ENCODE measurements around the gene SLC39A11.

The SLC39A11 gene

GRCh38 chr17:72617557-72617956 lies 474.9 kb downstream of the SLC39A11 start:
- DNase-seq (ENCODE audit: low read depth, low spot score), result no peak

GRCh38 chr17:72616447-72616846 lies 476.0 kb downstream of the SLC39A11 start:
- no peak for DNase-seq (ENCODE audit: low read depth, low spot score)

DNA sequence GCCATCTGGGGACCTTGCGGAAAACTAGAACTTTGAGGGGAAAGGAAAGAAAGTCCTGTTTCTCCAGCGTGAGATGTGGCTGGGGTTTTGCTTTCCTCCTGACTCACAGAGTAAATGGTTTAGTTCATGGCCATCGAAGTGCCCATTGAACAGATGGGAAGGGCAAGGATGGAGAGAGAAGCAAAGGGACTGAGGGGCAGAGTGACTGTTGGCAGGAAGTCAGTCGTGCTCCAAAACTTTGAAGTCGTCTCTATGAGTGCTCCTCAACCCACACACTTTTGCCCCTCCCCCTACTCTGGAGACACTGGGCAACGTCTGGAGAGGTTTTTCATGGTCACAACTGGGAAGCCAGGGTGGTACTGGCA lies 476.9 kb downstream of the SLC39A11 start:
- no peak for DNase-seq (ENCODE audit: low read depth, low spot score)

DNA sequence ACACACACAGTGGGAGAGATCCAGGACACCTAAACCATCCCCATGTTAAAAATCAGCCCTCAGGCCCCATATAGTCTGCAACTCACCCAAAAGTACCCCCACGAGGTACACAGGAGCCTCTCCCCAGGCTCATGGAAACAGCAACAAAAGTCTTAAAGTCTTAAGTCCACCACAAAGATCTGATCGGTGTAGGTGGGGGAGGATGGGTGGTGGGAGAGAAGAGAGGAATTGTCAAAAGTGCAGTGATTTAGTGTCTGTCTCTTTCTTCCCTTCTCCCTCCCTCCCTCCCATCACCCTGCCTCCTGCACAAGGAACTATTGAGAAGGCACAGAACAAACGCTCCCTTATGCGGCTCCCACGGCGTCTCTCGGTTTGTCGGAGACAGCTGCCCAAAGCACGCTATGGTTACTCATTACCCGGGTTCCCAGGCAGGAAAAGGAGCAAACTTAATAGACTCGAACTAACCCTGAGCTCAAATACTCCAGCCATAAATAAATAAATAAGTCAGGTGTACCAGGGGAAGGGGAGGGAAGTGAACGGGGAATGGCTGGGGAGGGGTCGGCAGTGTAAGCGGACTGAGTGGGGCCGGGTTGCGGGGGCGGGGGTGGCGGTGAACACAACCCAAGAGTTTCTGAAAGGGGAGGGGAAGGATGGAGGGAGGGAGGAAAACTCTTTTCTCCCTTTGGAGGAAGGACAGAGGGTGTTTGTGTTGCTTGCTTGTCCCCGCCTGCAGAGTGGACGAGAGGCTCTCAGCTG lies 477.4 kb downstream of the SLC39A11 start:
- DNase-seq (ENCODE audit: low read depth, low spot score), result no peak

GRCh38 chr17:72614476-72614870 lies 478.0 kb downstream of the SLC39A11 start:
- no peak for DNase-seq (ENCODE audit: low read depth, low spot score)

GRCh38 chr17:72613806-72614292 lies 478.6 kb downstream of the SLC39A11 start:
- DNase-seq (ENCODE audit: low read depth, low spot score), result no peak

DNA sequence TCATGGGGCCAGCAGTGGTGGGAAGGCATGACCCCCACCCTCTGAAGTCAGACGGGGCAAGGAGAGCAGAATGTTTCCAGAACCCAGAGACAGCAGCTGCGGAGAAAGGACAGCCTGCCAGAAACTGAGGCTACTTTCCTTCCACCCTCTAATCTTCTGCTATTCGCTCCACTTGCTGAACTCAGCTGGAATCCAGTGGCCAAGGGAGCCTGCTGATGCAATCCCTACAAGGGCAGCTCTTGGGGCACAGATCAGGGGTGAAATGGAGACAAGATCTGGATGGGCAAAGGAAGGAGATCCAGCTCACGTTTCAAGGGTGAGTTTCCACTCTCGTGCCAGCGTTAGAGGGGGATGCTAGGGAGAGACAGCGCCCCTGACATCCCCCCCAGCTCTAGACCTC lies 479.1 kb downstream of the SLC39A11 start:
- no peak for DNase-seq (ENCODE audit: low read depth, low spot score)

GRCh38 chr17:72611172-72611571 lies 481.3 kb downstream of the SLC39A11 start:
- no peak for DNase-seq (ENCODE audit: low read depth, low spot score)

- no peak for DNase-seq (ENCODE audit: low read depth, low spot score)
These were observed 483.0 kb downstream of the SLC39A11 start for GRCh38 chr17:72609501-72609900.

DNA sequence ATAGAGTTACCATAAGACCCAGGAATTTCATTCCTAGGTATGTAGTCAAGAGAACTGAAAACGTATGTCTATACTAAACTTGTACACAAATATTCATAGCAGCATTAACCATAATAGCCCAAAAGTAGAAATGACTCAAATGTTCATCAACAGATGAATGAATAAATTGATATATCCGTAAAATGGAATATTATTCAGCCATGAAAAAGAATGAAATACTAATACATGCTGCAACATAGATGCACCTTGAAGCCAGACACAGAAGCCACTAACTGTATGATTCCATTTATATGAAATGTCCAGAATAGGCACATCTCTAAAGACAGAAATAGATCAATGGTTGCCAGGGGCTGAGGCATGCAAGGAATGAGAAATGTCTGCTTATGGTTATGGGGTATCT lies 484.1 kb downstream of the SLC39A11 start:
- DNase-seq (ENCODE audit: low read depth, low spot score), result no peak

DNA sequence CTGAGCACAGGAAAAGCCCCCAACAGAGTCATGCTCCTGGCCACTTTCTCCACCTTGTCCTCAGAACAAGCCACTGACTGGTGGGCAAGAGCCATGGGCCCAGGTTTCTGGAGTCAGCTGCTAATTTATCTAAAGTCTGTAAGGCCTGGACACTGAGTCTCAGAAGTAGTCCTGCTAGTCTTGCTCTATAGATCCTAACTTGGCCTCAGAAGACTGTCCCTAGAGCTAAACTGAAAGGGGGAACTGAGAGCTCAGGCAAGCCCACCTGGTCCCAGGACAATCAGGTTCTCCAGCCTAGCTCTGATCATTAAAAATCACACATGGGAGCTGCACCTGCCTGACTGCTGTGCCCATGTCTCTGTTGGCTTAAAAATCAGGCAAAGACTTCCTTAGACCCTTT lies 485.8 kb downstream of the SLC39A11 start:
- DNase-seq (ENCODE audit: low read depth, low spot score), result no peak

- DNase-seq (ENCODE audit: low read depth, low spot score), result no peak
These were observed 486.9 kb downstream of the SLC39A11 start for GRCh38 chr17:72605543-72605942.

GRCh38 chr17:72604518-72604917 lies 488.0 kb downstream of the SLC39A11 start:
- no peak for DNase-seq (ENCODE audit: low read depth, low spot score)

GRCh38 chr17:72603420-72604242 lies 488.9 kb downstream of the SLC39A11 start:
- no peak for DNase-seq (ENCODE audit: low read depth, low spot score)

DNA sequence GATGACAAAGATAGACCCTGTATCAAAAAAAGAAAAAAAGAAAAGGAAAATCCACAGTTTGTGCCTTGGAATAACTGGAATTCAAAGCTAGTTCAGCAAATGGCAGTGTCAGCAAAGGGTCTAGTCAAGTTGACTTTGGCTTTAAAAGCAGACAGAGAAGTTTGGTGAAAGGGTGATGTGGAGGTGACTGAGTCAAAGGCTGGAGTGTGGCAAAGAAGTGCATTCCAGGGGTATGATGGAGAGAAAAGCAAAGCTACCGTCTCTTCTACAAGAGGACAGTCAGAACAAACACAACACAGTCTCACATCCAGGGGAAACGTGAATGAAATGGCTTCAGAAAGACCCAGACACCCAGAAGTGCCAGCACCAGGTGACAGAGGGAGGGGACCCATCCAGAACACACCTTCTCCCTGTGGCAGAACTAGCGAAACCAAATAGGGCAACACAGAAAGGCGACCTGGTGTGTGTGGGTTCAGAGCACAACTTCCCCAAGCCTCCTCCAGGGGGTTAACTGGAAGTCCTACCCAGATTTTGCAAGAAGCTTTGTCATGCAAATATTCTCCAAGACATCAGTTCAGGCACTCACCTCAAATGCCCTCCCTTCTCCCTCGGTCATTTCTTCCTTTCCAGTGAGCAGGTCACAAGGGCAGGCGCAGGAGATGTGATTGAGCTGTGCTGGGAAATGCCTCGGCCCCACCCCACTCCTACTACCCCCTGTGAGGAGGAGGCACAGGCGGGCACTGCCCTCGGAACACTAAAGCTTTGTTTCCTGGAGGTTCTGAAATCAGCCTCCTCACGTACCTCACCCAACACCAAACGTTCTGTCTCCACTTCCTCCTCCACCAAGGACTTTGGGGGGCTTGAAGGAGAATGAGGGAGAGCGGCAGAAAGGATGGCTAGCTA lies 489.7 kb downstream of the SLC39A11 start:
- DNase-seq (ENCODE audit: low read depth, low spot score), result no peak

GRCh38 chr17:72600934-72601333 lies 491.6 kb downstream of the SLC39A11 start:
- no peak for DNase-seq (ENCODE audit: low read depth, low spot score)

GRCh38 chr17:72599891-72600290 lies 492.6 kb downstream of the SLC39A11 start:
- no peak for DNase-seq (ENCODE audit: low read depth, low spot score)

DNA sequence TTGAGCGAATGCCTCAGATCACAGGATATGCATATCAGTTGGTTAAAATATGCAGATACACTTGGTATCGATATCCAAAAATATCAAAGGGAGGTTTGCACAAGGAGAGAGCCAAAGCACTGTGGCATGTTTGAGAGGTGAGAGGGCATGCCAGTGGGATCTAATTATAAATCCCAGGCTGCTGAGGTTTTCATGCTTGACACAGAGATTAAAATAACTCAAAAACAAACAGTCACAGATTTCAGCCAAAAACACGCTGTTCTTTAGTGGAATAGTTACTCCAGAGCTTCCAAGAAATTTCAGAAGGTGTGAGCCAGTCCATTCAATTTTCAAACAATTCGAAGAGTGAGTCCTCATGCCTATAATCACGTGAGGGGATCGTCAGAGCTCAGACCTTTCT lies 493.8 kb downstream of the SLC39A11 start:
- no peak for DNase-seq (ENCODE audit: low read depth, low spot score)

DNA sequence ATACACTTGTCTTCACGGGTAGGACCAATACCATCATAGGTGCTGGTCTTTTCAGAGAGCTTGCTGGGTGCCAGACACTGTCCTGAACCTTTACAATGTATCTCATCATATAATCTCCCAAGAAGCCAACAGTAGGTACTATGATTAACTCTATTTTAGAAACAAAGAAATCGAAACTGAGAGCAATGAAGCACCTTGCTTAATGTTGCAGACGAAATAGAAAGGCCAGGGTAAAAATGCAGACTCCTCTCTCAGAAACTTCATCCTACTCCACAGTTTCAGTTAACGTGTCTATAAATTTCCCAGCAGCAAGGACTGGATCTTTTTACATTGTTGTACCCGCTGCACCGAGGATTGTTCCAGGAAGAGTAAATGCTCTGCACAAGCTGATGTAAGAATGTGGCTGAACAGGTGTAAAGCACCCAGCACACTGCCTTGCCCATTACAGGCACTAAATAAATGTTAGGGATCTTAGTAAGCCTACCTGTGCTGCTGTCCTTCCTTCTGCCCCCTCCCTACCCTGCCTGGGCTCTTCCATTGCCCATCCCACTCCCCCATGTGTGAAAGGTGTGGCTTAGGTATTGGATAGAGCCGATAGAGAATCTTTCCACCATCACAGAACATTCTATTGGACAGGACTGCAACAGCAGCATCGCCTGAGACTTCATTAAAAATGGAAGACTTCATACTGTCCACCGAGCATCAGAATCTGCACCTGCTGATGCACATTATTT lies 495.0 kb downstream of the SLC39A11 start:
- no peak for DNase-seq (ENCODE audit: low read depth, low spot score)
